ENCODE data around the gene CYGB.
"Not testable (repeated sequence)": the region's sequence is repeated elsewhere in the genome, so short reads cannot be mapped to it uniquely, and the experiment has no call there.

Gene CYGB

DNA sequence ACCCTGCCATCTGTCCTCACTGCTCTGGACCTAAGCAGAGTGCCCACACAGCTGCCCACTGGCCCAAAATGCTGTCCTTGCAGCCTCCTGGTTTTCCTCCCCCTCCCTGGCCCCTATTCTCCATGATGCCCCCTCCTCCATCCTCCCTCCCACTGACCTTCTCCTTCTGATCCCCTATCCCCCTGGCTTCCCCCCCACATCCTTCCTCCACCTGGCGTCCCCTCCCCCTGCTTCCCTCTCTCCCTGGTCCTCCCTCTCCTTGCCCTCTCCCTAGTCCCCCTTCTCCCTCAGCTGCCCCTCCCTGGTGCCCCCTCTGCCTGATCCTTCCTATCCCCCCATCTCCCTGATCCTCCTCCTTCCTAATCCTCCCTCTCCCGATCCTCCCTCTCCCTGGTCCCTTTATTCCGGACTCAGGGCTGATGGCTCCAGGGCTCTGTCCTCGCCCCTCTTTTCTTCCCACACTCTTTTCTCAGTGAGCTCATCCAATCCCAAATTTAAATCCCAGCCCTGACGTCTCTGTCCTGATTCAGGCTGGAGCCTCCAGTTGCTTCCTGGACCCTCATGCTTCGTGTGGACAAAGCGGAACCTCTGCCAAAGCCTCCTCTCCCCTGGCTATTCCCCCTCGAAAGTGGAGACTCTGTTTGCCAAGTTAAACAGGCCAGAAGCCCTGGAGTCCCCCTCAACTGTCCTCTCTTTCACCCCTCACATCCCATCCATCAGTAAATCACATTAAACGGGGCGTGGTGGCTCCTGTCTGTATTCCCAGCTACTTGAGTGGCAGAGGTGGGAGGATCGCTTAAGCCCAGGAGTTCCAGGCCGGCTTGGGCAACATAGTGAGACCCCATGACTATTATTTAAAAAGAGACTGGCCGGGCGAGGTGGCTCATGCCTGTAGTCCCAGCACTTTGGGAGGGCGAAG, 18.2 kb downstream of the CYGB start:
- no peak for DNase-seq

DNA sequence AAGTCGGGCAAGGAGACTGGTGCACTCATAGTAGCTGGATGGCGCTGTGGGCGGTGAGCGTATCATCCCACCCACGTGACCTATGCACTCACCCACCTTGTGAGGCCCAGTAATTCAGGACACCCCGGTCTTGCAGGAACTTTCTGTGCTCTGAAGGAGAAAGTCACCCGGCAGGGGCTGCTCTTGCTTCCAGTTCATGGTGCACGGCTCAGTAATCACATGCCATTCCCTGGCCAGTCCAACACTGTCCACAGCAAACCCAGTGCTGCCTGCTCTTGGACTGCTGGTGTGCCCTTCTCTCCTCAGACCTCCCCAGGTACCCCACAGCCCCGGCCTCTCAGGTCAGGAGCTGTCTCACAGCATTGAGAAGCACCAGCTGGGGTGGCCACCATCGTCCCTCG, 19.9 kb downstream of the CYGB start:
- DNase-seq = no peak

DNA sequence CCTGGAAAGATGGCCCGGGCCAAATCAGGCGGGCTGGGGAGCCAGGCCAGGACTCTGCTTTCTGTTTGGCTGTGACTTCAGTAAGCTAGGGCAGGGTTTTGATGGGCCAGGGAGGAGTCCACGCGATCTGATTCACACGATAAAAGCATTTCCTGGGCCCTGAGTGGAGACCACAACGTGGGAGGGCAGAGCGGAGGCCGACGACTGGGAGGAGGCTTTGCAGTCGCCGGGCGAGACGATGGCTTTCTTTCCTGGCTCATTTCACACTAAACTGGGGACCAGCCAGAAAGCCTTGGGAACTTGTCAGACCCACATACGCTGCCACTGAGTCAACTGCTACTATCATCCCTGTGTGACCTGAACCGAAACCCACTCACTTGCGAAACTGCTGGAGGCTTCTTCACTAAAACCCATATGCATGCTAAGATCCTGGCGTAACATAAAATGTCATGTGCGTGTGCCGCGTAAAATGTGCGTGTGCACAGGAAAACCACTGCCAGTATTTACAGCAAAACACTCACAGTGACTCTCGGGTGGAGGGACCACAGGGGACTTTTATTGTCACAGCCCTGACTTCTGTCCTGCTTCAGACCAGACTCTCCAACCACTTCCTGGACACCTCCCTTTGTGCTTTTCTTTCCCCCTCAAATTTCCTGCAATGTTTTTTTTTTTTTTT, 22.1 kb downstream of the CYGB start:
- peak; percentile 66 to 75 for DNase-seq

DNA sequence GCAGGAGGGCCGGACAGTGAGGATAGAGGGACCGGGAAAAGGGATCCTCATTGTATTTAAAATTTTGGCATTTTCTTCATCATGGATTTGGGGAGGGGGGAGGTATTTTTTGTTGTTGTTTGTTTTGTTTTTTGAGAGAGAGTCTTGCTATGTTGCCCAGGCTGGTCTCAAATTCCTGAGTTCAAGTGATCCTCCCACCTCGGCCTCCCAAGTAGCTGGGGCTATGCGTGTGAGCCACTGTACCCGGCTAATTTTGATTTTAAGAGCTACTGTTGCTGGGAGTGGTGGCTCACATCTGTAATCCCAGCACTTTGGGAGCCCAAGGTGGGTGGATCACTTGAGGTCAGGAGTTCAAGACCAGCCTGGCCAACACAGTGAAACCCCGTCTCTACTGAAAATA, 23.2 kb downstream of the CYGB start:
- DNase-seq = not testable (repeated sequence)

DNA sequence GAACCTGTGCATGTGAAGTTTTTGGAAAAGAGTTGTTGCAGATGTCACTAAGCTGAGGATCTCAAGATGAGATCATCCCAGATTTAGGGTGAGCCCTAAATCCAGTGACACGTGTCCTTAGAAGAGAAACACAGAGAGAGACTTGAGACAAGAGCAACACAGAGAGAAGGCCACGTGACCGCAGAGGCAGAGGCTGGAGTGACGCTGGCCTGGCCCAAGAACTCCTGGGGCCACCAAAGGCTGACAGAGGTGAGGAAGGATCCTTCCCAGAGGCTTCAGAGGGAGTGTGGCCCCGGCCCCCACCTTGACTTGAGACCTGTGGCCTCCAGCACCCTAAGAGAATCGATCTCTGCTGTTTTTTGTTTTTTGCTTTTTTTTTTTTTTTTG, 24.2 kb downstream of the CYGB start:
- no peak for DNase-seq

DNA sequence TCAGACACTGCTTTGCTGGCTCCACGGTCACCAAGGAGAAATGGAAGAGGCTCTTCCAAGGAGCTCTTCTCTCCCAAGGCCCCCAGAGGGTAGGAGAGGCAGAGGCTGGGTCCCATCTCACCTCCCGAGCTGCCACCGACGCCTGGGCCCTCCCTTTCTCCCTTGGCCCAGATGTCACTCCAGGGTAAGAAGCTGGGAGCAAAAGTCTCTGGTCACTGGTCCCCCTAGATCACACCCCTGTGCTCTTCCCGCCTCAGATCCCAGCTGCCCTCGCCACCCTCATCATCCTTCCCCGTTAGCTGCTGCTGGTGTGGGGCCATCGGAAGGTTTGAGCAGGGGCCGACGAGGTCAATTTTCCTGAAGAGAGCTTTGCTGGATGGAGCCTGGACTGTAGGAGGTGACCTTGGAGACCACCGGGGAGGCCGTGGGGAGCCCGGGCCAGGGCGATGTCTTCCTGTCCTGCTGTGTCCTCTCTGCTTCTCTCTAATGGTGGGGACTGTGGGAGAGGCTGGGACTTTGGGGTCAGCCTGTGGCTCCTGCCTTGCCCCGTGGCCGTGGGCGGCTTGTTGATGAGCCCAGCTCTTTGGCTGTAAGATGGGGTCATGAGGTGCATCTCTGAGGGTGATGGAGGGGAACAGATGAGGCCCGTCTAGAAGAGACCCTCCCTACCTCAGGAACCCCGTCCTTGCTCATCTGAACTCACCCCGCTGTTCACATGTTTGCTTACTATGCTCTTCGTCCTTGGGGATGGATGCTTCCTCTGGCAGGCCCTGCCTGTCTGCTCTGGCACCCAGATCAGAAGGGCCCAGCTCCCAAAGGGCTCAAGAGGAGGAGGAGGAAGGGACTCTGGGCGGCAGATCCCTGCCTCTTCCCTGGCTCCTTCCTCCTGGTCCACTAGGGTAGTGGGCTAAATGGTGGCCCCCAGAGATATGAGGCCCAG, 24.9 kb downstream of the CYGB start:
- DNase-seq = no peak

DNA sequence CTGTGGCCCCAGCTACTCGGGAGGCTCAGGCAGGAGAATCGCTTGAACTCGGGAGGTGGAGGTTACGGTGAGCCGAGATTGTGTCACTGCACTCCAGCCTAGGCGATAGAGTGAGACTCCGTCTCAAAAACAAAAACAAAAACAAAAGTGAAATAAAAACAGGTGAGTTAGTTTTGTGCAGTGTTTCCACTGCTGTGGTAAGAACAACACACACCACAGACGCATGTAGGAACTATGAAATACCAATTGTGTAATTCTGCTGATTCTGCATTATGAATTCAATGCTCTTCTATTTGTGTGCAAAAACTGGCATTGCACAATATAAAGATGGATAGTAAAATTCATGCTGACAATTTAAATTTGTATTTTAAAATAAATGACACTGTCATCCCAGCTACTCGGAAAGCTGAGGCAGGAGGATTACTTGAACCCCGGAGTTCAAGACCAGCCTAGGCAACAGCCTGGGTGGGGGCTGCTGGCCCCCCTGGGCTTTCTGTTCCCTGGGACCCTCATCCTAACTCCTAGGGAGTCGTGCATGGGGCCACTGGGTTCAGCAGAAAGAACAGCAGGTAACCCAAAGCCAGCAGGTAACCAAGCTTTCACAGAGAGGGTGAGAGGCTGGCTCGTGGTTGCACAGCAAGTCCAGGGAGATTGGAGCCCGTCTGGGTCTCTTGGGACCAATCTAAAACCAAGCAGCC, 25.7 kb downstream of the CYGB start:
- DNase-seq = no peak

DNA sequence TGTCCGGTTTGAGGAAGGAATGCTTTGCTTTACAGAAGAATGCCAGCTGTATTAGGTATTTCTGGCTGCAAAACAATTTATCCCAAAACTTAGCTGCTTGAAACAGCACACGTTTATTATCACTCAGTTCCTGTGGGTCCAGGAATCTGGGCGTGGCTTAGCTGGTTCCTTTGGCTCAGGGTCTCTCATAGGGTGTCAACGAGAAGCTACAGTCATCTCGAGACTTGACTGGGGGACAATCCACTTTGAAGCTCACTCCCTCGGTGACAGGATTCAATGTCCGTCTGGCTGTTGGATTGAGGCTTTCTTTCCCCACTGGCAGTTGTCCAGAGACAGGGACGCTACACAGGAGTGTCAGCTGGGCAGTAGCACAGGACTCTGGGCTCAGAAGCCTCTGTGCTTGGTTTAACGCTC, 26.7 kb downstream of the CYGB start:
- DNase-seq = no peak

DNA sequence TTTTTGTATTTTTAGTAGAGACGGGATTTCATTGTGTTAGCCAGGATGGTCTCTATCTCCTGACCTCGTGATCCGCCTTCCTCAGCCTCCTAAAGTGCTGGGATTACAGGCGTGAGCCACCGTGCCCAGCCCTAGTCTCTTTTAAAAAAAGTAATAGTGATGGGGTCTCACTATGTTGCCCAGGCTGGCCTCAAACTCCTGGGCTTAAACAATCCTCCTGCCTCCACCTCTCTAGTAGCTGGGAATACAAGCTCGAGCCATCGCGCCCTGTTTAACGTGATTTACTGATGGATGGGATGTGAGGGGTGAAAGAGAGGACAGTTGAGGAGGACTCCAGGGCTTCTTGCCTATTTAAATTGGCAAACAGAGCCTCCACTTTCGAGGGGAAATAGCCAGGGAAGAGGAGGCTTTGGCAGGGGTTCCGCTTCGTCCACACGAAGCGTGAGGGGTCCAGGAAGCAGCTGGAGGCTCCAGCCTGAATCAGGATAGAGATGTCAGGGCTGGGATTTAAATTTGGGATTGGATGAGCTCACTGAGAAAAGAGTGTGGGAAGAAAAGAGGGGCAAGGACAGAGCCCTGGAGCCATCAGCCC, 28.9 kb downstream of the CYGB start:
- DNase-seq = not testable (repeated sequence)

DNA sequence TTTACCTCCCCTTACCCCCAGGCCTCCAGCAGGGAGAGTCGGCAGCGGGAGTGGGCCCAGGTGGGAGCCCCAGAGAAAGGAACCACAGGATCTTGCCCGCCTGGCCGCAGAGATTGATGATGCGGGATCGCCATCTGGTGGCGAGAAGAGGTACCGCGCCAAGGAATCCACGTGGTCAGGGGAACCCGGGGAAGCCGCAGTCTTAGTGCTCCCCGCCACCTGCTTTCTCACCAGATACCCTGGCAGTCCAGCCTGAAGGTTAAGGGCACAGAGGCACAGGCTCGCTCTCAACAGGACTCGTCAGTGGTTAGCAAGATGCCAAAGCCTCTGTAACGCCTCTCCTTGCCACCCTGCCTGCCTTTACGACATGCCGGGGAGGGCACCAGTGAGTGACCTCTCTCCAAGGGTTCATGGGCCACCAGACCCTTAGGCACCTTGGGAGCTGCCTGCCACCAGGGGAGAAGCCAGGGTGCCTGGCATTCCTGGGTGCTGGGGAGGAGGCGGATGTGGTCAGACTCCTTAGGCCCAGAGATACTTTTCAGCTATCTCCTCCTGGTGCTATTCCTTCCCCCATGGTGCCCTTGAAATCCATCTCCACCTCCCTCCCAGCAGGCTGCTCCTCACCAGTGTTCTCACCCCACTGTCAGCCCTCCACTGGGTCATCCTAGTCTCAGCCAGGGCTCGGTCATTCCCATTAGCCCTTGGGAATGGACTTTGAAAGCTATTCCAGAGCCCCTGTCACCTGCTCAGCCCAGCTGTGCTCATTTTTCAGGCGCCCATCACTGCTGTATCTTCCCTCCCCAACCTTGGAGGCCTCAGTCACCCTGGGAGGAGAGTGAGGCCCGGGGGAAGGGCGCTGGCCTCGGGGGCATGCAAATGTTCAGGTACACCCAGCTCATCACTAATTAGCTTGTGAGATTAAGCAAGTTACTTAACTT, 30.8 kb downstream of the CYGB start:
- peak; percentile 93 to 94 for DNase-seq

DNA sequence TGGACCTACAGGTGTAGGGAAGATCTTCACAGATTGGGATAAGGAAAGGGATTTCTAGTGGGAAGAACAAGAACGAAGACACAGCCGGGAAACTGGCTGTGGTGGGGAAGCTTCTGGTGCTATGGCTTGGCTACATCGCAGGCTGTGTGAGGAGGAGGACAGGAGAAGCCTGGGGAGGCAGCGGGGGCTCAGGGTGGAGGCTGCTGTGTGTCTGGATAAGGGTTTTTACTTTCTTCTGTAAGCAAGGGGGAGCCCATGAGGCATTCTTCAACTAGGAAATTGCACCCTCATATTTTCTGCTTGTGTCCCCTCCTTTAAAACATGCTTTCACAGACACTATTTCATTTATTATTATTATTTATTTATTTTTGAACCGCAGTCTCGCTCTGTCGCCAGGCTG, 33.4 kb downstream of the CYGB start:
- DNase-seq = no peak

DNA sequence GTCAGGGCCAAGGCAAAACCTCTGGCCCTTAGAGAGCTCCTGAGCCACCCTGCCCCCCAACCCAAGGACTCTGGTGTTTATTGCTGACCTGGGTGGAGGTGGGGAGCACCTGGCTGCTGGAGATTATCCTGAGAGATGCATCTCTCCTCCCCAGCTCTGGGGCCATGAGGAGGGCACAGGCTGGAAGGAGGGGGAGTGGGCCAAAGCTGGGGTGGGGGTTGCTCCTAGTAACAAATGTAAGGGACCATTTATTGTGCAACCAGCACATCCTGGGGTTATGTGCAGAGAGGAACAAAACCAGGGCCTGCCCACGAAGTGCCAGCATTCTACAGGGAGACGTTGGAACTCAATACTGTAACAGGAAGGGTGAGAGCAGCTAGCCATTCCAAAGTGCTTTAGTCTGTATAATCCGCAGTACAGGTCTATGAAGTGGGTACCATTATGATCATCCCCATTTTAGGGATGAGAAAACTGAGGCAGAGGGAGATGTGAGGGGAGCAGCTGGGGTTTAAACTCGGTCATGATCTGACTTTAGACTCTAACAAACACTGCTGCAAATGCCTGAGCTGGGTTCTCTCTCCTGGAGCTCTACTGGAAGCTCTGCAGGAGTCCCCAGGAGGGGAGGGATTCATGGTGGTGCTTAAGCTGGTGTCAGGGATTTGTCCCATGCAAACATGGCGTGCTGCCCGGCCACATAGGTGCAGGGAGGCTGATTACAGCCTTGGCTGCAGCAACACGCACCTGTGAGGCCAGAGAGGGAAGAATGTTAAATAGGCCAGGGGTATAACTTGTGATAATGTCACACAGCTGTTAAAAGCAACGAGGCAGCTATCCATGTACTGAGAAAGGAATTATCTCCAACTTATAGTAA, 34.9 kb downstream of the CYGB start:
- no peak for DNase-seq

DNA sequence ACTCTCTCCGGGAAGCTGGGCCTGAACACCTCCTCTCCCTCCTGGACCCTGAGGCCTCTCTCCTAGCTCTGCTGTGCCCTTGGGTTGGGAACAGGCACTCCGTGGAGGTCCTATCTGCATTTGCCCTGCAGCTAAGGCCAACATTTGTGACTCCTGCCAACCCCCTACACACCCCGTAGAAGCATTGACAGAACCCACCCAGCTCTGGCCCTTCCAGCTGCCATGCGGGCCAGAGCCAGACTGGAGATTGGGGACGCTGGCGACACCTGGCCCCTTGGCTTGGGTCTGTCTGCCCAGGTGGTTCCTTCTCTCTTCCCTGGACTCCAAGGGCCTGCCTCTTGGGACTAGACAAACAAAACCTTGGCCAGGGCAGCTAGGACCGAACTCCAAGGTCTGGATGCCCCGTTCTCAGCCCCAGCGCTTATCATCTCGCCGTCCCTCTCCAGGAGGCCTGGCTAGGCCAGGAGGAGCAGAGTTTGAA, 35.6 kb downstream of the CYGB start:
- DNase-seq = no peak

DNA sequence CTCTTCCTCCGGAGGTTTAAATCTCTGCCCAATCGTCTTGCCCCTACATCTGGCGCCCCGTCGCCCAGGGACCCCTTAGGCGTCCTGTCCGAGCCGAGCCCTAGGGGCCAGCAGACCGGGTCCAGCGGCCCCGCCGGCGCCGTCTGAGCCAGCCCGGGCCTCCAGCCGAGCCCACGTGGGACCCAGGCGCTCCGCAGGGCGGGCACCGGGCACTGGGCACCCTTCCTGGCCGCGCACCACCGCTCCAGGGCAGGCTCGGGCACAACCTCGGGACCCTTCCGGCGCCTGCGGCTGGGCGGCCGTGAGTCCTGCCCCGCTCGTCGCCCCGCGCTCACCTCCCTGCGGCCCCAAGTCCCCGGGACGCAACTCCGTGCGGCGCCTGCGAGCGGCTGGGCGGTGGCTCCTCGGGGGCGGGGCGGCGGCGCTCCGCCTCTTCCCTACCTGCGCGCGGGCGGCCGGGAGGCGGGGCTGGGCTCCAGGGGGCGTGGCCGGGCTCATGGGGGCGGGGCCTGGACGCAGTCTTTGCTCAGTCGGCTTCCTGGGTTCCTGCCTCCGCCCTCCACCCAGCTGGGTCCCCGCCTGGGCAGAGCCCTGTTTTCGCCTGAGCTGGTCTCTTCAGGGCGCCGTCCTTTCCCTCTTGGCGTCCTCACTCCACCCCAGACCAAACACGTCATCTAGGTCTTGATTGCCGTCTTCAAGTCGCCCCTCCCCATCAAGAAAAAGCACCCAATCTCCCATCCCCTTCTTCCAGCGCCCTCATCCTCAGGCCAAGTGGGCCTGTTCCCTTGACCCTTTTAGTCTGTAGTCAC, 36.3 kb downstream of the CYGB start, which contains the start of gene RHBDF2:
Gene RHBDF2, minus strand, starts transcription at position 406 of the 809 bp plus-strand sequence. CDS start 19,899 bp downstream, outside the sequence.
- DNase-seq = peak; percentile 95 to 100

DNA sequence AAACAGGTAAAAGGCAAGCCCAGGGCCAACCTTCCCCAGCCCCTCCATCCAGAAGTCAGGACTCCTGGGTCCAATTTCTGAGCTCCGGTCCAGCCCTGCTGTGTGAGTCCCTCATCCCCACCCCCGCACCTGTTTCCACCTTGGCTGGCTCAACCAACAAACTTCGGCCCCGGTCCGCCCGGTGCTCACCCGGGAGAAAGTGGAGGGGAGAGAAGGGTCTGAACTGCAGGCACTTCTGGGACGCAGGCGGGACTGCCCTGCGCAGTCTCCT, 36.8 kb downstream of the CYGB start:
- no peak for DNase-seq

DNA sequence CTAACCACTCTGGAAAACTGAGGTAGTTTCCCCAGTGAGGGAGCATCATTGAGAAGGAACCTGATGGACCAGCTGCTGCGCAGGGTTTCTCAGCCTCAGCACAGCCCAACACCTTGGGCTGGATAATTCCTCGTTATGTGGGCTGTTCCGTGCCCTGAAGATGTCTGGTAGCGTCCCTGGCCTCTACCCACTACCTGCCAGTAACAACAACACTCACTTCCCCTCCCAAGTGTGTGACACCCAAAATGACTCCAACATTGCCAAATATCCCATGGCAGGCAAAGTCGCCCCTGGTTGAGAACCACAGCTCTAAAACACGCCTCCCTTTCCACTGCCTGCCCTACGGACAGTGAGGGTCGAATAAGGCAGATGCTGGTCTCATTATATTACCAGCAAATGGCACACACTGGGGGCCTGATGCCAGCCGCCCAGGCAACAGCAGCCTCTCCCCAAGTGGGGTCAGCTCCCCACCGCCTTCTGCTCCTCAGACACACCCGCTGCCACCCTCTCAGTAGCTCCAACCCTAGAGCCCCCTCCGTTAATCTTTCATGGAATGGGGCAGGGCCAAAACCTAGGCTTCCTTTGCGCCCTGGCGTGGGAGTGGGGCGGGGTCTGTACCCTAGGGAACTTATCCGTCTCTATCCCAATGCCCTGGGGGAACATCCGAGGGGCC, 37.3 kb downstream of the CYGB start:
- no peak for DNase-seq

DNA sequence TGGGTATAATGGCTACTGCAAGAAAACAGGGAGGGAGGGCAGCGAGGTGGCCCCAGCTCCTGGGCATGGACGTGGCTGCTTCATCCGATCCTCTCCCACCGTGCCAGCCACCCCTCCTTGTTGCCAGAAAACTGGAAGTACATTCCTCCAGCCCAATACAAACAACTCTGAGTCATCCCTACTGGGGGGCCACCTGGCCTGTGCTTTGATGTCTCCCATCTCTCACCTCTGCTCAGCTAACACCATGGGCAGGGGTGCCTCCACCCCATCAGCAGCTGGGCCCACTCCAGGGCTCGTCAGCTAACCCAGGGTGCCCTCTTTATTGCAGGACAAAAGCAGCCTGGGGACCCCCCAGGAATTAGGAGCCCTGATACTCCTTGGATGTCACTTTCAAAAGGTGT, 38.2 kb downstream of the CYGB start:
- DNase-seq = no peak

DNA sequence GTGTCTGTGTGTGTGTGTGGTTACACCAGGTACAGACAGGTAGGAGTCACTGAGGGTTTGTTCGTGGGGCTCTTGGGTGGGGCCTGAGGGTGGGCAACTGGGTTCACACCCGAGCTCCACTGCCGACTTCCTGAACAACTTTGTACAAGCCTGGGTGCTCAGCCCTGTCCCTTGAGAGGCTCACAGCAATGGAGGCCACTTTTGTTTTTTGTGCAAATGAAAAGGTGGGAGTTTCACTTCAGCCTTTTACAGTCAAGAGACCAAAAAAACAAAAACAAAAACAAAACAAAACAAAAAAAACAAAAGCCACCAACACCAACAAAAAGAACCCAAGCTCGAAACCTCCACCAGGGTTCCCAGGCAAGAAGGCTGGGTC, 38.6 kb downstream of the CYGB start:
- no peak for DNase-seq

All from stimulated activated CD4-positive, alpha-beta T cell treated with anti-CD3 and anti-CD28 coated beads, Interleukin-2, amount 100 ng/mL, for 48 hours (primary cell).